Calu3 (cell line): ENCODE measurements around the gene CDYL. TPM values are rescaled to one million over a fixed set of nuclear protein-coding genes. Genes with fewer than 3 reads are reported as not detected.

Source experiments
- BruUV-seq: library from RNA; stranded (reverse); fragments of 400-500 nt; replicated peaks from 2 replicates; lab custom pipeline; 2021; lab: Mats Ljungman, UMichigan
- CTCF ChIA-PET: fragments of 300-600 bp; sonication (Branson Sonifier 250); formaldehyde crosslinking; loops from one replicate; lab custom pipeline; 2022; ENCODE audit warnings: antibody characterized with exemption; lab: Charles Lee
- DNase-seq: peaks from one replicate; pipeline ENCODE4 v3.0.0; 2022
- H3K27ac Mint-ChIP-seq: one replicate; pipeline ENCODE4 v1.8.0; 2022; ENCODE audit warnings: mixed read lengths; ENCODE audit not compliant: unreplicated experiment
- H3K27me3 Mint-ChIP-seq: one replicate; pipeline ENCODE4 v1.8.0; 2022; ENCODE audit warnings: mixed read lengths; ENCODE audit not compliant: unreplicated experiment
- H3K36me3 Mint-ChIP-seq: one replicate; pipeline ENCODE4 v1.8.0; 2022; ENCODE audit warnings: mild to moderate bottlenecking, moderate library complexity, mixed read lengths; ENCODE audit not compliant: insufficient read depth, unreplicated experiment
- H3K4me1 Mint-ChIP-seq: one replicate; pipeline ENCODE4 v1.8.0; 2022; ENCODE audit warnings: mild to moderate bottlenecking, low read depth, mixed read lengths; ENCODE audit not compliant: unreplicated experiment
- H3K4me3 Mint-ChIP-seq: one replicate; pipeline ENCODE4 v1.8.0; 2022; ENCODE audit warnings: mild to moderate bottlenecking, low read depth, moderate library complexity, mixed read lengths; ENCODE audit not compliant: unreplicated experiment
- H3K9me3 Mint-ChIP-seq: one replicate; pipeline ENCODE4 v1.8.0; 2022; ENCODE audit warnings: low read depth, mixed read lengths; ENCODE audit not compliant: unreplicated experiment
- CTCF ChIP-seq: fragments of 200-600 bp; IDR thresholded peaks from one replicate; pipeline ENCODE4 v1.8.0; 2022; ENCODE audit warnings: antibody characterized with exemption; ENCODE audit not compliant: unreplicated experiment
- intact Hi-C: fragments of 100-400 bp; cut with micrococcal nuclease; formaldehyde crosslinking; loops from one replicate; pipeline ENCODE4 v1.10.0; 2022; ENCODE audit not compliant: unreplicated experiment
- total RNA-seq: library from RNA; stranded (reverse); gene quantifications from 2 replicates; pipeline ENCODE4 v1.2.3, GENCODE V29; 2022

Gene CDYL
- total RNA-seq, 1 experiment from 2014 or later, result 48.9 TPM

DNA sequence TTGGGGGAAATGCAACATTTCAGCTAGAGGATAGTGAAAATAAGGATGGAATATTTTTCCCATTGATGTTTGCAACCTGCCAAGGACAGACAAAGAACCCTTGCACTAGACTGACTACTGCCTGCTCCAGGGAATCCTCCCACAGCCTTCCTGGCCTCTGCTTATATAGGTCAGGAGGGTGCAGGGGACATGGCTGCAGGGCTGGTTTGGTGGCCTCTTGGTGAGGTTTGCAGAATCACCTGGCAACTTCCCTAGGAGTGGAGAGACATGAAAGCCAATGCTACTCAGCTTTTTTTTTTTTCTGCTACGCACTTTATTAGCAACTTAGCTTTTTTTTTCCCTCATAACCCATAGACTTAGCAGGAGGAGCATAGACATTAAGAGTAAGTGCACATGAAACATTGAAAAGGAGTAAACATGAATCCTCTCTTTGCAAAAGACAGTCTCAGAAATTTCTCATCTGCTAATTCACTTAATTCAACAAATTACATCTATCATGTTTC lies 39.8 kb upstream of the CDYL start:
- CTCF ChIA-PET, result no interaction called here
- no peaks in the 10 kb centered on the region for H3K27me3 Mint-ChIP-seq
- intact Hi-C loops, result no loop called here
- TF ChIP-seq CTCF, result no peak
- no peak overlapping the region for H3K27ac Mint-ChIP-seq
- no peaks in the 10 kb centered on the region for H3K36me3 Mint-ChIP-seq
- H3K9me3 Mint-ChIP-seq, result no peaks in the 10 kb centered on the region
- BruUV-seq, result no TSS peak
- no peaks in the 10 kb centered on the region for H3K4me1 Mint-ChIP-seq
- DNase-seq, result no peak
- no peak overlapping the region for H3K4me3 Mint-ChIP-seq

GRCh38 chr6:4740032-4740431 lies 36.2 kb upstream of the CDYL start:
- CTCF ChIA-PET, result no interaction called here
- Mint-ChIP-seq H3K36me3 (no peaks in the 10 kb centered on the region), H3K27ac (no peak overlapping the region), H3K9me3 (no peaks in the 10 kb centered on the region), H3K4me1 (peaks cover 8% of the 10 kb centered on the region), H3K4me3 (no peak overlapping the region), H3K27me3 (no peaks in the 10 kb centered on the region)
- intact Hi-C loops, result no loop called here
- no peak for TF ChIP-seq CTCF
- no peak for DNase-seq
- BruUV-seq, result no TSS peak

DNA sequence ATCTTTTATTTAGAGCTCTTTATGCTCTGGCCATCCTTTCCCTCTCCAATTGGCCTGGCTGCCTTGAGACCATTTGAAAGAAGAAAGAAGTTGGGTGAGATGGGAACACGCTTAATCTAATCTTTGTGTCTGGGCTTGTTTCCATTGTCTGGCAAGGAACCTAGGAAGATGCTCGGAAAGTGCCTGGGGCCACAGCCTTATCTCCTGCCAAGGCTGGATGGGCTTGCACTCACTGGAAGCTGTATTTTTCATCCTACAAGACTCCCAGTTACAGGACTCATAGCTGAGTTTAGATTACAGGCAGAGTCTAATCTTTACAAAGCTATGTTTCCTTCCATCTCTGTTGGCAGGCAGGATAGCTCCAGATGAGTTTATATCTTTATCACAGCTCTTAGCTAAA lies 33.1 kb upstream of the CDYL start:
- H3K4me1 Mint-ChIP-seq, result peaks cover 8% of the 10 kb centered on the region
- H3K27me3 Mint-ChIP-seq, result no peaks in the 10 kb centered on the region
- intact Hi-C loops, result no loop called here
- no peaks in the 10 kb centered on the region for H3K9me3 Mint-ChIP-seq
- H3K36me3 Mint-ChIP-seq, result no peaks in the 10 kb centered on the region
- BruUV-seq, result no TSS peak
- no peak overlapping the region for H3K27ac Mint-ChIP-seq
- no peak overlapping the region for H3K4me3 Mint-ChIP-seq
- CTCF ChIA-PET, result no interaction called here
- no peak for TF ChIP-seq CTCF
- DNase-seq, result no peak

DNA sequence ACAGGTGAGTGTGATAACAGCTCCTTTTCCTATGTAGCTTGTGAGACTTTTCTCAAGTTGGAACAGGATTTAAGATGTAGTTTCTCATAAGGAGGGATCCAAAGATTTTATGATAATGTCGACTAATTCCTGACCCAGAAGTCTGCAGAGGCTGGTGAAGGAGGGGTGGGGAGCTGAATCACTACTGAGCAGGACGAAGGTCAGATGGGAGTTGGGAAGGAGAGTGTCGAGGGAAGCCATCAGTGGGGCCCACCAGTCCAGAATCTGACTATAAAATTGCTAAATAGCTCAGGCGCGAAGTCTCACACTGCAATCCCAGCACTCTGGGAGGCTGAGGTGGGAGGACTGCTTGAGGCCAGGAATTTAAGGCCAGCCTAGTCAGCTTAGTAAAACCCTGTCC lies 32.3 kb upstream of the CDYL start:
- Mint-ChIP-seq H3K27ac (no peak overlapping the region), H3K36me3 (no peaks in the 10 kb centered on the region), H3K9me3 (no peaks in the 10 kb centered on the region), H3K4me3 (no peak overlapping the region), H3K27me3 (peaks cover 7% of the 10 kb centered on the region), H3K4me1 (peaks cover 8% of the 10 kb centered on the region)
- intact Hi-C loops, result no loop called here
- DNase-seq, result no peak
- TF ChIP-seq CTCF, result no peak
- CTCF ChIA-PET, result no interaction called here
- BruUV-seq, result no TSS peak
